NCI-H2081 (cell line): ENCODE measurements around the gene SPRTN.
"Not testable (repeated sequence)": the region's sequence is repeated elsewhere in the genome, so short reads cannot be mapped to it uniquely, and the experiment has no call there.

Source experiments
- DNase-seq, 2 experiments: peaks; one replicate each; lab custom pipeline; 2025; lab: John Stamatoyannopoulos, UW

Gene SPRTN

DNA sequence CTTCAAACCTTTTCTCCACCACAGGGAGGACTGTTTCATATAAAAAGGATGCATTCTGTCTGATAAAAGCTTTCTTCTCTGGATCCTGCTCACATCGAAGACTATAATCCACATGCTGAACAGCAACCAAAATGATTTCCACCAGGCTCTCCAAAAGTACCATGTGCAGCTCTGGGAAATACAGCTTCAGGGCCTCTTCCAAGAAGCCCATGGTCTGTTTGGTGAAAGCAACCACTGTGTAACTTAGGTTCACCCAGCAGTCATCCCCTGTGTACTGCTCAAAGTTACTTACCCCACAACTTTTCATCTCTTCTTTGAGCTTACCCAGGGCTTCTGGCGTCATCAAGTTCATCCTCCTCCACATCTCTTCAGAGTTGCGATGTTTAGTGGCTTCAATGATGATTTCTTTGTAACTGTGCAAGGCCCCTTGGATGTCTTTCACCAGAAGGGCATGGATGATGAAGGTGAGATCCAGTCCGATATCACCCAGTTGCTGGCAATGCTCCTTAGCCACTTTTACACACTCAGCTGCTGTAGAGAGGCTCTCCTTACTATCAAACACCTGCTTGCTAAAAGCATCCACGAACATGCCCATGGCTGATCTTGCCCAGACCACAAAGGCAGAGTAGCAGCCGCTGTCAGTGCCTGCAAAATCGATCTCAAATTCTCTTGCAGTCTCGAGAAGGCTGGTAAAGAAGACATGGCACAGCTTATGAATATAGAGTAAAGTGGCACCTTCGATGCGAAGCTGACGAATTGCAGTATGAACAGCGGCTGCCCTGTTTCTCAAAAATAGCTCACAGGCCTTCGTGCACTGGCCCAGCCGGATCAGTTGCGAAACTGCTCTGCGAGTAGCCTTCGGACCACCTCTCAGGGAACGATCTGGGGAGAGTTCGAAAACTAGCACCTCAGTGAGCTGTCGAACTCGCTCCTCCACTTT is 2.2 kb upstream of the SPRTN start:
- no peak for DNase-seq

DNA sequence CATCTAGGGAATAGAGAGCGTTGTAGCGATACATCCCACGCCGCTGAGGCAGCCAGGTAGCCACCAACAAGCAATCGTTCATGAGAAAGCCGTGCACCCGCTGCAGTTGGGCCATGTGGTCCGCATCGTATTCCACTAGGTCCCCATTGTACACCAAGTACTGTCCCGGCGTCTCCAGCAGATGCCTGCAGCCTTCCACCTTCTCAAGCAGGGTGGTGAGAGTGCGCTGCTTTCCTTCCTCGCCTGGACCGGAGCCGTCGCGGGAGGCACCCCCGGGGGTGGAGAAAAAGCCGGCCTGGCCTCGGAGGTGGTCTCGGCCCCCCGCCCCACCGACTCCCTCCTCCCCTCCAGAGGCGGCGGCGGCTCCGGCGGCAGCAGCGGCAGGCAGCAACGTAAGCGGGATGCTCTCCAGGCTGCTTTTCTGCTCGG is 1.0 kb upstream of the SPRTN start:
- DNase-seq, result no peak

DNA sequence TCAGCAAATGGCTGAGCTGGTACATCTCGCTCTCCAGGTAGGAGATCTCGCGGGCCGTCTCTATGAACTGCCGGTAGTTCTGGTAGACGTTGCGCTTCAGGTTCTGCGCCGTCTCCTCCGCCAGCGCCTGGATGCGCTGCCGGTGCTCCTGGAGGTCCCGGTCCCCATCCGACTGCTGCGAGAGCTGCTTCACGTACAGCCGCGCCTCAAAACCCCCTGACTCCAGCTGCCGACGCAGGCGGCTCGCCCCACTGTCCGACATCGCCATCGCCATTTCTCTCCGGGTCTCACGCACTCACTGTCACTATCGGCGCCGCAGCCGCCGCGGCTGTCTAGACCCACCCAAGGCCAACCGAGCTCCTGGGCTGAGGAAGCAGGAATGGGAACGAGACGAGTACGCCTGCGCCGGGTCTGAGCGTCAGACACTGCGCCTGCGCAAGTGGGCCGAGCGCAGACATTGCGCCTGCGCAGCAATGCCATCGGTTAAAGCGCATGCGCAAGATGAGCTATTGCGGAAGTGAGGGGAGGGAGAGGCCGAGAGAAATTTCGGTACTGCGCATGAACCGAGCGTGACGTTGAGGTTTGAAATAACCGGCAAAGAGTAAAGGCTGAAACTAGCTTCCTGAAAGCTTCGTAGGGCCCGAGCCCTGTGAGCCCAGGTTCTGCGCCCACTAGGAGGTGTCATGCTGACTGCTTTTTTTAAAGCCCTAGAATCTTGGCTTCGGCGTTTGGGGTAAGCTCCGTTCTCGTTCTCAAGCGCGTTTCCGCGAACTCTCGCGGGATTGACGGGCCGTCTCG is 422 bp upstream of the SPRTN start, which contains the start of gene EXOC8:
Gene EXOC8 (minus strand): TSS at position 381 of the 798 bp plus-strand sequence. CDS start 107 bp downstream, at position 274.
- DNase-seq, result peak; percentile 97 to 99

DNA sequence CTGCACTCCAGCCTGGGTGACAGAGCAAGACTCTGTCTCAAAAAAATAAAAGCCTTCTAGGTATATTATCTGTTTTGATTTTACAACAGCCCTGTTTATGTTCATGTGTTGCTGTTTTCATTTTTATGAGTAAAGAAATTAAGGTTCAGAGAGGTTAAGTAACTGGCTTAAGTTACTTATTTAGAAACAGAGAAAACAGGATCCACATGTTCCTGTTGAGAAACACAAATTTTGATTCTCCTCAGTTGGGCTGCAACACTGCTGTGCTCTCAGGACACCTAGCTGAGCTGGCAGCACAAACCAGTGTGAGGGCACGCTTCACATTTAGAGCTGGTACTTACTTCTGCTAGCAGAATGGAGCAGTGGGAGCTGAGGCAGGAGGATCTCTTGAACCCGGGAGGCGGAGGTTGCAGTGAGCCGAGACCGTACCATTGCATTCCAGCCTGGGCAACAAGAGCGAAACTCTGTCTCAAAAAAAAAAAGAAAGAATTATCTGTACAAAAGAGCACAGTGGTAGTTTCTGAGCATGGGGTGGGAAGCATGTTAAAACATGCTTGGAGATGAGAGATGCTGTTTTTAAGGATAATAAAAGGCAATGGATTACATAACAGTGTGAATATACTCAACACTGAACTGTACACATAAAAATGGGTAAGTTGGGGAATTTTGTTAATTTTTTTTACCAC is 2.4 kb downstream of the SPRTN start:
- DNase-seq, result no peak

DNA sequence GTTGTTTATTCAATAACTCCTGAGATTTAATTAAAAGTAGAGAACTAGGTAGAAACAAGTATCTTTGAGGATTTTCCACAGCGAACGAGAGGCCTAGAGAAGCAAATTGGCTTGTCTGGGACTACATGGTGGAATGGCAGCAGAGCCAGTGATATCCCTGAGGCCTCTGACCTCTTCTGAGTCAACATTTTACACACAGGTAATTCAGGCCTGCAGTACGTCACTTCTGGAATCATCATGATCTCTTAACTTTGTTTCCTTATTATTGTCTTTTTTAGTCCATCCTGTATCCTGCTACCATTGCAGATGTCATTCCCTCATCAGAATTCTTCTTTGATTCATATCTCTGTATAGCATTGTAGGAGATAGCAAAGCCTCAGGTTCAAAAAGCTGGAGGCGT is 9.9 kb downstream of the SPRTN start:
- DNase-seq, result no peak

DNA sequence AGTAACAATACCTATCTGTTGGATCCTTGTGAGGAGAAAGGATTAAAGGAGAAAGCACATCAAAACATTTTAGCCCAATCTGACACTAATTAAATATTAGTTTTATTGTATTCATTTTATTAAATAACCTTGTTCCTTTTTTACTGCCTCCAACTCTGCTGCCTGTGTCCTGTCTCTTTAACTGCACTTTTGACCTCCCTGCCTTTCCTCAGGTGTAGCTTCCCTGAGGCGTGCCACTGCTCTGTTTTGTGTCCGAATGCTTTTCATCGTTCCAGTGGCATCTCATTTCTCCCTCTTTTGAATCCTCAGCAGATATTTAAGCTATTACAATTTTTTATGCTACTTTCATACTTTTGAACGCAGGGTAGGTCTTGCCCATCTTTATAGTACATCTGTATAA is 10.3 kb downstream of the SPRTN start:
- DNase-seq, result no peak

DNA sequence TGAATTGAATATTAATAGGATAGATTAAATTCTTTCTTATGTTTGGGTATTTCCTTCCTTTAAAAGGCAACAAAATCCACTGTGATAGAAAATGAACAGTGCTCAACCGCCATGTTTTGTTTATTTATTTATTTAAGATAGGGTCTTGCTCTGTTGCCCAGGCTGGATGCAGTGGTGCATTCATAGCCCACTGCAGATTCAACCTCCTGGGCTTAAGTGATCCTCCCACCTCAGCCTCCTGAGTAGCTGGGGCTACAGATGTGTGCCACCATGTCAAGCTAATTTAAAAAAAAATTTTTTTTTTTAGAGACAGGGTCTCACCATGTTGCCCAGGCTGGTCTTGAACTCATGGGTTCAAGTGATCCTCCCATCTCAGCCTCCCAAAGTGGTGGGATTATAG is 10.8 kb downstream of the SPRTN start:
- not testable (repeated sequence) for DNase-seq

DNA sequence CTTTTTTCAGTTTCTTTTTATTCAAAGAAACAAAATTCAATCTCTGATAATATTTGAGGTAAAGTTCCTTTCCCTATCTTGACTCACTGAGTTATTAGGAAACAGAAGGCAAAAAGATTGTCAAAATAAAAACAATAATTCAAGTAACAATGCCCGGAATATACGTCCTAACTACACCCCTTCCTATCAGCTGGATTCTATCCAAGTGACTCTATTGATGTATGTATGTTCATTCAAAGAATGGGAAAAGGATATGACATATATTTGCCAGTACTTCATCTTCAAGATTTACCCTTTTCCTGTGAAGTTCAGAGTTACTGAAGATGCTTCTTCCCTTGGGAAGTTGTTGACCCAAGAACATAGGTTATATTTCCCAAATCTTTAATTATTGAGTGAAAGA is 13.7 kb downstream of the SPRTN start:
- no peak for DNase-seq

DNA sequence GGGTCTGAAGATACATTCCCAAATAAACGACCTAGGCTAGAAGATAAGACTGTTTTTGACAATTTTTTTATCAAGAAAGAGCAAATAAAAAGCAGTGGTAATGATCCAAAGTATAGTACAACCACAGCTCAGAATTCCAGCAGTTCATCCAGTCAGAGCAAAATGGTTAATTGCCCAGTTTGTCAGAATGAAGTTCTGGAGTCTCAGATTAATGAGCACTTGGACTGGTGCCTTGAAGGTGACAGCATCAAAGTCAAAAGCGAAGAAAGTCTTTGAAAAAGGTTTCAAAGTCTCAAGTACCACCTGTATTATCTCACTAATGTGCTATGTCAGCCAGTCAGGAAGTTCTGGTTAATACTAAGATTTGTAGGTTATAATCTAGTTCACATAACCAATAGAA is 15.0 kb downstream of the SPRTN start:
- no peak for DNase-seq

DNA sequence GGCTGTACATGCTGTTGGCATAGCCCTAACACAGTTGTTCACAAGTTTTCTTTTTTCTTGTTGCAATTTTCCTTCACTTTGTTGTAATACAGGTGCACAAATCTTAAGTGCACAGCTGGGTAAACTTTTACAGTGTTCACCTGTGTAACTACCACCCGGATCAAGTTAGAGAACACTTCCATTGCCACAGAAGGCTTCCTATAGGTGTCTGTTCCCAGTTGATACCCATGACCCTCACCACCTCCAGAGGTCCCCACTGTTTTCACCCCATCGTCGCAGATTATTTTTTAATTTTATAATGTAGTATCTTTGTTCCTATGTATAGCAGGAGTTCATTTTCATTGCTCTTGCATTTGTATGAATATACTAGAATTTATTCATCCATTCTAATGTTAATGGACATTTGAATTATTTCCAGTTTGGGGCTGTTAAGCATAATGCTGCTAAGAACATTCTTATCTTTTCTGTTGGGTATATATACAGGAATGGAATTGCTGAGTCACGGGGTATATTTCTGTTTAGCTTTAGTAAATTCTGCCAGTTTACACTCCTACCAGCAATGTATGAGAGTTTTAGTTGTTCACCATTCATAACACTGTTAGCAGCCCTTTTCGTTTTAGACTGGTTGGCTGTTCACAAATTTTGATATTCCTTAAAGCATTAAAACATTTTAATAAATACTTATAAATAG is 16.4 kb downstream of the SPRTN start:
- no peak for DNase-seq

DNA sequence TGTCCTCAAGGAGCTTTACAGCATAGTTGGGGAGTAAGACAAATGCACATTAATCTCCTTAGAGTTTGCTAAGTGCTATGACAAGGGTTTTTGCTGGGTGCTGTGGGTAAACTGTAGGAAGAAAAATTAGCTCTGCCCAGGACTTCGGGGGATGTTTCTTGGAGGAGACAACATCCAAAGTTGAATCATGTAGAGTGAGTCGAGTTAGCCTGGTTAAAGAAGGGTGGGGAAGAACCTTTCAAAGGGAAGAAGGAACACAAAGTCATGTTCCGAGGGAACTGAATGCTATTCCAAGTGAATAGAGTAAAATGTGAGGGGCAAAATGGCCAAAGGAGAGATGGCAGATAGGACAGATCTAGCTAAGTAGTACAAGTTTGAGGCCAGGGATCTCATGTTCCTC is 17.1 kb downstream of the SPRTN start:
- DNase-seq, result no peak

DNA sequence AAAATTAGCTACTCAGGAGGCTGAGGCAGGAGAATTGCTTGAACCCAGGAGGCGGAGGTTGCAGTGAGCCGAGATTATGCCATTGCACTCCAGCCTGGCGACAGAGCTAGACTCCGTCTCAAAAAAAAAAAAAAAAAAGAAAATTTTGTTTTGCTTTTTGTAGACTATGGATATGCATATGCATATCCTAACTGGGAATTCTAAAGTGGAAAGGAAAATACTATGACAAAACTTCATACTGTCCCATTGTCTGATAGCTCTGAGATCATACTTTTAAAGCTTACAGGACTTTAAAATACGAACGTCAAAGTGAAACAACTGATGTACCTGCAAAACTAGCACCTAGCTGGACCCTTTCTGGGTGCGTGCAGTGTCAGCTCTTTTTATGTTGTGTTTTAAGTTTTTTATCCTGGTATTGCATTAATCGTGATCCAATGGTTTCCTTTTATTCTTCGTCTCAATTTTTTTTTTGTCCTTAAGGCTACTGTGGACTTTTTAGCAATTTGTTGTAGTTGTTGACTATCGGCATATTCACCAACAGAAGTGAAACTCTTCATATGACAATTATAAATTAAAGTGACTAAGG is 19.2 kb downstream of the SPRTN start:
- no peak for DNase-seq

DNA sequence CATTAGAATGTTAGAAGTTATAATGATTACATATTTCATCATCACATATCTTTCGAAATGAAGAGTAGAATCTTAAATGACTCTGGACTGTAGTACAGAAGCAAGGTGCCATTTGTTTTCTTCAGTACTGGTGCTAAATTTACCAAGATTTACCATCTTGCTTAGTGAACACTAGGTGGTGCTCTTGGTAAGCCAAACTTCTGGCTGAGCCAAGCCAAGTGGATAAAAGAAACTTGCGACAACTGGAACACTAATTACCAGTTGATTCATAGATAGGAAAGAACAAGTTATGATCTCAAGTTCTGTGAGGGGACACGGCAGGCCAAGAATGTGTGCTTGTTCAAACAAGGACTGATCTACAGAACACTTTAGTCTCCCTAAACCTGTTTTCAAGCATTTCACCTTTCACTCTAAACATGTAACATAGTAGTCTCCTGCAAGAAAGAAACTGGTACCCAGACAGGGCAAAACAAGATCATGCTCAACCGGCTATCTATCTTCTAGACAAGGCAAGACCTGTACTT is 19.8 kb downstream of the SPRTN start:
- DNase-seq, result peak; percentile 52 to 67

DNA sequence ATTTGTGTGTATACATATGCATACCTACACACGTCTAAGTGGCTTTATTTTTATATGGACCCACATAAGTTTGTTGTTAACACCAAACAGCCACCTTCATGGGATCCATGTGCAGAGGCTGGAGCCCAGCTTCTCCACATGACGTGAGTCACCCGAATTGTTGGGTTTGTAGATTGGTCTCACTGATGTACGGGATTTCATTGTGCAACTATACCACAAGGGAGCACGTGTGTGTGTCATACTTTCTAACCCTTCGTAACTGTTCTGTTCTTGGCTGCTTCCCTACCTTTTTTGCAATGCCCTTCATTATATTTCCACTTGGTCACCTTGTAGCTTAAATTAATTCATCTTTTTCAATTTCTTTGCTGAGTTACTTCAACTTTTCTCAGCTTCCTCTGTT is 21.0 kb downstream of the SPRTN start:
- no peak for DNase-seq

DNA sequence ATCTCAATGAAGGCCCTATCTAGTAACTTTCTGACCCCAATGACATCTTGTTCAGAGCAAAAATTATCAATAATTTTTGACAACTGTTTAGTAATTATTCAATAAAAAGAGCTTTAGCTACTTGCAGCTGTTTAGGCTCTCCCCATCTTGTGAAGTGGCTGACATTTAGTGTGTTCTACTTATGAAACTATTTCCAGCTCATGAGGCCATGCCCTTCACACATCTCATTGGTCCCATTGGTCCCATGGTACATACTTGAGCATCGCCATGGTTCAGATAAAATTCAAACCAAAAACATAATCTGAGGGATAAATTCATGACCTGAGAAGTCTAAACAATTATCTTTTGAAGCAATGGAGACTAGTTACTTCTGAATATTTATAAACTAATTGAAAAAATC is 24.2 kb downstream of the SPRTN start:
- DNase-seq, result no peak

DNA sequence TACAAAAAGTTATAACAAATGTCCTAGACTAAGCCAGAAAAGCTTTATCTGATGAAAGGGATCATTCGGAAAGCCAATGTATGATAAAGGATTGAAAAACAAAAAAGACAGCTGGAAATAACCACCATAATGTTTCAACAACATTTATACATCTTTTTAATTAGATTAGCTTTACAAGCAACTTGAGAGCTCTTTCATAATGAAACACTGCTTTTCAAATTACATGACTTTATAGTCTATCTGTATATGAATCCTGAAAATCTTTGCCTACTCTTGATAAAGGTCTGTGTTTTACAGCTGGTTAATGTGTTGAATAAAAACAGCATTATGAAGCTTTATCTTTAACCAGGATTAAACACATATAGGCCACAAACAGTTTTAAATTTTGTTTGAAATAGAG is 25.5 kb downstream of the SPRTN start:
- DNase-seq, result no peak

DNA sequence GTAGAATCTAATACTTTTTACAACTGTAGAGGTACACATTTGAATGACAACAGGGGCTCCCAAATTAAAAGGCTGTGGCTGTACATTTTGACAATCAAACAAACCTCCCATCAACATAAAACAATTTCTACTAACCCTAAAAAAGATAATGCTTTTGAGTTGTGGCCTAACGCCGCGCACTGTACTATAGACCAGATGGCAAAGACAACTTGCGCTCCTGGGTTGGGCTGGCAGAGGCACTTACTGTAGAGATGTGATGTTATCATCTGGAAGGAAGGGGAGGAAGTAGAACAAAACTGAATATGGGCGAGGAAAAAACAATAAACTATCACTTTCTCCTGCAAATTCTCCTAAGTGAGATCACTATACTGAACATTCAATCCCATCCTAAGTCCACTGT is 26.1 kb downstream of the SPRTN start:
- no peak for DNase-seq

DNA sequence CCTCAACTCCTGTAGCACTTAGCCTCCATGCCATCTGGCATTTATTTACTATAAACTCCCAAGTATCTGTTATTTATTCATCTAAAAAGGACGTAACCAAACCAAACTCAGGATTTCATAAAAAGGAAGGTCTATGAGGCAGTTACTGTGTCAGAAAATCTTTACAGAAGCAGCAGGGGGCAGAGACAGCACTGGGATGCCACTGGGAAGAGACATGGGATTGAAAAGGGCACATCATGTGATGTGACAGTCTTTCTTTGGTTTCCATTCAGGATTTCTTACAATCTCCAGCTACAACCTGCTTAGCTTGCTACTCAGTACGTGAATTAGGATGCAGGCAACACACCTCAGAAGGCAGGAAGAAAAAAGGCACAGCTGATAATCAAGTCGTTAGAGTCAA is 31.2 kb downstream of the SPRTN start:
- DNase-seq, result no peak

DNA sequence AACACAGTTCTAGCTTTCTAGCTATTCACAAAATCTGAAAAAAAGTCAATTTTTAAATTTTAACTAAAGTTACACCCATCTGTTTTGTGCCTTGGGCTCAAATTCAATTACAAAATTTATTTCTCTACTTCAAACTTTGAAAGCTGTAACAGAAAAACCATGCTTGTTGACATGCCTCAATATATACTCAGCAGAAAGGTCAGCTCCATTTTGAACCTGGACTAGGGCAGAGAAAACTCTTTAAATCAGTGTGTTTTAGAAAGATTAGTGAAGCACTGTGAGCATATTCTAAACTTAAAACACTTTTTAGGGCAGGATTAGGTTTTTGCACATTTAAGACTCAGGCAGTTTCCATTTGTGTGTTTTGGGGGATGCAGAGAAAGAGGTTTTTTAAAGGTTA is 34.4 kb downstream of the SPRTN start:
- no peak for DNase-seq

DNA sequence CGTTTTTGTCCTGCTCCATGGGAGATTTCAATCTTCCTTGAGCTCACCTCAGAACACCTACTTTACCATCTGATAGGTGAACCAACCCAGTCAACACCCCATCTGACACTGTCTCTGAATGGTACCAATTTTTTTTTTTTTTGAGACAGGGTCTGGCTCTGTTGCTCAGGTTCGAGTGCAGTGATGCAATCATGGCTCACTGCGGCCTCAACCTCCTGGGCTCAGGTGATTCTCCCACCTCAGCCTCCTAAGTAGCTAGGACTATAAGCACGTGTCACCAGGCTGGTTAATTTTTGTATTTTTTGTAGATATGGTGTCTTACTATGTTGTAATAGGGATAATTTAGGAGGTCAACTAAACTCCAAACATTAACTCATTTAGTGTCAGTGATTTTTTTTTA is 36.3 kb downstream of the SPRTN start:
- DNase-seq, result no peak

DNA sequence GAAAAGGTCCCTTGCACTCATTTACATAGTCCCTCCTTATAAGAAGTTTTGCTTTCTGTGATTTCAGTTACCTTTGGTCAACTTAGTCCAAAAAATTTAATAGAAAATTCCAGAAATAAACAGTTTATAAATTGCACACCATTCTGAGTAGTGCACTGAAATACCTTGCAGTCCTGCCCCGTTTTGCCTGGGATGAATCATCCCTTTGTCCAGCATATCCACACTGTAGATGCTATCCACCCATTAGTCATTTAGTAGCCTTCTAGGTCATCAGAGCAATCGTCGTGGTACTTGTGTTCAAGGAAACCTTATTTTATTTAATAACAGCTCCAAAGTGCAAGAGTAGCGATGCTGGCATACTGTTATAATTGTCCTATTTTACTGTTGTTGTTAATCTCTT is 38.0 kb downstream of the SPRTN start:
- DNase-seq, result no peak
